Measurements from ENCODE around the gene ZNF823. TPM values are rescaled to one million over a fixed set of nuclear protein-coding genes. Genes with fewer than 3 reads are reported as not detected.
"Not testable (repeated sequence)": the region's sequence is repeated elsewhere in the genome, so short reads cannot be mapped to it uniquely, and the experiment has no call there.

The ZNF823 gene
- 7.1 and 10.2 TPM in 2 replicates for total RNA-seq (2014; rRNA removed)
- polyA plus RNA-seq (2012): 2.0 TPM

DNA sequence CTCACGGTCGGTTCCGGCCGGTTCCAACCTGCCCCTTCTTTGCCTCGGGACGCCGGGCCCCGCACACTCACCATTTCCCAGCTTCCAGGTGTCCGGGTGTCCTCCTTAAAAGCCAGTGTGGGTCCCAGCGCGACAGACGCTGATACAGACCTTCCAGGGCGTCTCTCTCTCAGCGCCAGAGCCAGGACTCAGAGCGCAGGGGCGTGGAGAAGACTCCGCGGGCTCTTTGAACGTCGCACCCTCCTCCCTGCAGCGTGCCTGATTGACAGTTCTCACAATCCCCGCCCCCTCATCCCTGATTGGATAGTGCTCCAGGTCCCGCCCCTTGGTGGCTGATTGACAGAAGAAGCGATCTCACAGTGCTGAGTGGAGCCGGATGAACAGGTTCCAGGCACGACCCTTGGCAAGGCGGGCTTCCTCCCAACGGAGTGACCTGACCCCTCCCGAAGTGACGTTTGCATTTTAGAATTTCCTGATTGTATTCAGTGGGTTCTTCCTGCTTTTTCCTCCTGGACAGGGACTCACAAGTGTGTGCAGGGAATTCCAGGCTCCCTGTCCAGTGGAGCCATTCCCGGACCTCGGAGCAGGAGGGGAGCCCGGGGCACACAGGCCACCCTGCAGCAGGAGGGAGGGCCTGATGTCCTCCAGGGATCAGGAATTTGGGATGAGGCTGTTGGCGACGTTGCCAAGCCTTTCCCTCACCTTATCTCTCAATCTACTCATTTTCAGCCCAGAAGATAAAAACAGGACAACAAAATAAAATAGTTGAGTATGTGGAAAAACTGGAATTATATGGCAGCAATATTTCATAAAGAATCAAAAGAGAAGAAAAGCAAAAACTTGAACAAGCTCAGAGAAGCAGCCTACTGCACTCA is at the start of gene ZNF823:
Gene ZNF823, minus strand, starts transcription at position 201 of the 875 bp plus-strand sequence. Its CDS starts 127 bp downstream, at position 74.
- DNase-seq (ENCODE audit: low read depth): peak; percentile 98

GRCh38 chr19:11787536-11787935 is 48.8 kb upstream of the ZNF823 start:
- DNase-seq (ENCODE audit: low read depth): no peak

DNA sequence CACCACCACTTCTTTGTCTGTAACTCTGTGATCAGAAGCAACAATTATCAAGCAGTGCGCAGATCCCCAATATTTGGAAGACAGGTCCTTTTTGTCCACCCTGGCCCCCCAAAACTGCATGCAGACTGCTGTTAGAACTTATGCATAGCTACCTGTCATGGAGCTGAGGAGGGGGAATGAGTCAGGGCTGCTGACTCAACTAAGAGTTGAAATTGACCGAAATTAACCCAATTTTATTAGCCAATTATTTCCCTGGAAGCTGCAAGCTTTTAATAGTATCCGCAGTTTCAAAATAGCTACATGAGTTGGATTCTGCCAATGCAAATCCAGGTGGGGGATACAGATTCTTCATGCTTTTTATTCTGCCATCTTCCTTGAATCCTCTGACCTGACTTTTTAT is 45.6 kb upstream of the ZNF823 start:
- DNase-seq (ENCODE audit: low read depth): no peak

DNA sequence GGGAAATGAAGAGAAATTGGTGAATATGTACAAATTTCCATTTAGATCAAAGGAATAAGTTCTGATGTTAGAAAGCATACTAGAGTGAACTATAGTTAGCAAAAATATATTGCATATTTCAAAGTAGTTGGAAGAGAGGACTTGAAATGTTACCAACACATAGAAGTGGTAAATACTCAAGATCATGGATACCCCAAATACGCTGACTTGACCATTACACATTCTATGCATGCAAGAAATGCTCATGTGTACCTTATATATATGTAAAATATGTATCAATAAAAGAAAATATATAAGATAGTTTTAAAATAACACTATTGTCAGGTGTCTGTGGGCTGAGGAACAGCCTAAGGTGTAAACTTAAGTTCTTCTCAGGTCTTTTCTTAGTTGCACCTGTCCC is 45.0 kb upstream of the ZNF823 start:
- DNase-seq (ENCODE audit: low read depth): no peak

DNA sequence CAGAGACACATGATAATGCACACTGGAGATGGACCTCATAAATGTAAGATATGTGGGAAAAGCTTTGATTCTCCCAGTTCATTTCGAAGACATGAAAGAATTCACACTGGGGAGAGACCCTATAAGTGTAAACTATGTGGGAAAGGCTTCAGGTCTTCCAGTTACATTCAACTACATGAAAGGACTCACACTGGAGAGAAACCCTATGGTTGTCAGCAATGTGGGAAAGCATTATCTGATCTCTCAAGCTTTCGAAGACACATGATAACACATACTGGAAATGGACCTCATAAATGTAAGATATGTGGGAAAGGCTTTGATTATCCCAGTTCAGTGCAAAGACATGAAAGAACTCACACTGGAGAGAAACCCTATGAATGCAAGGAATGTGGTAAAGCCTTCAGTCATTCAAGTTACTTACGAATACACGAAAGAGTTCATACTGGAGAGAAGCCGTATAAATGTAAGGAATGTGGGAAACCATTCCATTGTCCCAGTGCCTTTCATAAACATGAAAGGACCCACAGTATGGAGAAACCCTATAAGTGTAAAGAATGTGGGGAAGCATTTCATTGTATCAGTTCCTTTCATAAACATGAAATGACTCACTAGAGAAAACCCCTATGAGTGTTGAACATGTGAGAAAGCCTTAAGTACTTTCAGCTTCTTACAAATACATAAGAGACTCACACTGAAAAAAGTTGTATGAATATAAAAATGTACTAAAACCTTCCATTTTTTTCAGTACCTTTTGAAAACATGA is 42.7 kb upstream of the ZNF823 start:
- DNase-seq (ENCODE audit: low read depth): peak; percentile 25

DNA sequence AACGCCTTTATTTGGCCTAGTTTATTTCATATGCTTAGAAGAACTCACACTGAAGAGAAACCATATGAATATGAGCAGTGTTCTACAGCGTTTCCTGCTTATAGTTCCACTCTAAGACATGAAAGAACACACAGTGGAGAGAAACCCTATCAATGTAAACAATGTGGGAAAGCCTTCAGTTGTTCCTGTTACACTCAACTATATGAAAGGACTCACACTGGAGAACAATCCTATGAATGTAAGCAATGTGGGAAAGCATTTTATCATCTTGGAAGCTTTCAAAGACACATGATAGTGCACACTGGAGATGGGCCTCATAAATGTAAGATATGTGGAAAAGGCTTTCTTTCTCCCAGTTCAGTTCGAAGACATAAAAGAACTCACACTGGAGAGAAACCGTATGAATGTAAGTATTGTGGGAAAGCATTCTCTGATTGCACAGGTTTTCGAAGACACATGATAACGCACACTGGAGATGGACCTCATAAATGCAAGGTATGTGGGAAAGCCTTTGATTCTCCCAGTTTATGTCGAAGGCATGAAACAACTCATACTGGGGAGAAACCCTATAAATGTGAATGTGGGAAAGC is 41.8 kb upstream of the ZNF823 start:
- no peak for DNase-seq (ENCODE audit: low read depth)

GRCh38 chr19:11776669-11777068 is 37.9 kb upstream of the ZNF823 start:
- not testable (repeated sequence) for DNase-seq (ENCODE audit: low read depth)

DNA sequence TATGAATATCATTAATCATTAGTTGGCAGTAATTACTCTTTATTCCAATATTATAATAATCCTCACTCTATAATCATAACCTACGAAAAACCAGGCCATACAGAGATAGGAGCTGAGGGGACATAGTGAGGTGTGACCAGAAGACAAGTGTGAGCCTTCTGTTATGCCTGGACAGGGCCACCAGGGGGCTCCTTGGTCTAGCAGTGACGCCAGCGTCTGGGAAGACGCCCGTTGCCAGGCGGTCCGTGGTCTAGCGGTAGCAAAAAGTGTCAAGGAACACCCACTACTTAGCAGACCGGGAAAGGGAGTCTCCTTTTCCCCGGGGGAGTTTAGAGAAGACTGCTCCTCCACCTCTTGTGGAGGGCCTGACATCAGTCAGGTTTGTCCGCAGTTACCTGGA is 32.8 kb upstream of the ZNF823 start:
- not testable (repeated sequence) for DNase-seq (ENCODE audit: low read depth)

DNA sequence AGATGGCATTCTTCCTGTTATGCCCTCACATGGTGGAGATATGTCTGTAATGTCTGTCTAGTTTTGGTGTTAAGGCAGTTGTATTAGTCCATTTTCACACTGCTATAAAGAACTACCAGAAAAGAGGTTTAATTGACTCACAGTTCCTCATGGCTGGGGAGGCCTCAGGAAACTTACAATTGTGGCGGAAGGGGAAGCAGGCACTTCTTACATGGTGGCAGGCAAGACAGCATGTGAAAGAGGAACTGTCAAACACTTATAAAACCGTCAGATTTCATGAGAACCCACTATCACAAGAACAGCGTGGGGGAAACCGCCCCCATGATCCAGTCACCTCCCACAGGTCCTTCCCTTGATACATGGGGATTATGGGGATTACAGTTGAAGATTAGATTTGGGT is 31.2 kb upstream of the ZNF823 start:
- no peak for DNase-seq (ENCODE audit: low read depth)

DNA sequence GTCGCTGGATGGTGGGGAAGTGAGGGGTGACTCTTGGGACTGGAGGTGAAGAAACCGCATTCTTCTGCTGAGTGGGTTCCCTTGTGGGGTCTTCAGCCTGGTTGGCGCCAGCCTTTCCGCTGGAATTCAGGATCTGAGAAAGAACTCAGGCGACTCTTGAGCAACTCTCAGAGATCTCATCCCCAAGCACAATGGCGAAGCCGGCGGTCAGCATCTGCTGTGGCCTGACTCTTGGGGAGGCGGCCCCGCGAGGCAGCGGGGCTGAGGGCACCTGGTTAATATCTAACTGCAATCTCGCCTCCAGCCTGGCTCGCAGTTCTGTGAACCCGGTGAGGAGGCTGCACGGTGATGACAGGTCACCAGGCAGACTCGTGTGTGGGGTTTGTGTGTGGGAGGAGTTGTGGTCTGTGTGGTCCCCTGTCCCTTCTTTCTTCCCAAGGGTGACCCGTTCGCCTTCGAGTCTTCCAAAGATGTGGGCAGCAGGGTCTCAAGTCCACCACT is 28.9 kb upstream of the ZNF823 start:
- DNase-seq (ENCODE audit: low read depth): peak; percentile 43

DNA sequence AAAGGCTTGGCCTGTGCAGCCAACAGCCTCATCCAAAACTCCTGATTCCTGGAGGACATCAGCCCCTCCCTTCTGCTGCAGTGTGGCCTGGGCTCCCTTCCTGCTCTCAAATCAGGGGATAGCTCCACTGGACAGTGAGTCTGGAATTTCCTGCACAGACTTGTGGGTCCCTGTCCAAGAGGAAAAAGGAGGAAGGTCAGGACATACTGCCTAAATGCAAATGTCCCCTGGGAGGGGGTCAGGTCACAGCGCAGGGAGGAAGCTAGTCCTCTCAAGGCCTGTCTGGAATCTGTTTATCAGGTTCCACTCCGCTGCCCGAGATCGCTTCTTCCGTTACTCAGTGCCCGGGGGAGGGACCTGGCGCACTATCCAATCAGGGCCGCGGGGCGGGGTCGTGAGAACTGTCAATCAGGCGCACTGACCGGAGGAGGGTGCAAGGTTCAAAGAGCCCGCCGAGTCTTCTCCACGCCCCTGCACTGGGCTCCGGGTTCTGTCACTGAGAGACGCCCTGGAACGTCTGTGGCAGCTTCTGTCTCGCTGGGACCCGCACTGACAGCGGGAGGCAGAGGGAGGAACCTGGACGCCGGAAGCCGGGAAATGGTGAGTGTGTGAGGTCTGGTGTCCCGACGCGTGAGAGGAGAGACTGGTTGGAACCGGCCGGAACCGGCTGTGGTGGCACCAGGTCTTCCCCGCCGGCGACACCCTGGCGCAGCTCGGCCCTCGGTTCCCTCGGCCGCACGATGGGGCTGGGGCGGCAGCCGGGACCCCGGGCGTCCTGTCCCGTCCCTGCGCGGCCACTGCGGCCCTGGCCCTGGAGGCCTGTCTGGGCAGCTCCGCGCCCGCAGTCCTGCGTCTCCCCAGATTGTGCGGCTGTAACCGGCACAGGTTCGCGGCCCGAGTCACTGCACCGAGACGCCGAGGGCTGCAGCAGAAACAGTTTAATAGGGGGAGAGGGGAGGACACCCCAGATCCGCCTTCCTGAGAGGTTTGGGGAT is 28.1 kb upstream of the ZNF823 start, which contains the start of gene ZNF441:
Gene ZNF441, plus strand, starts transcription at position 404 of the 995 bp plus-strand sequence. Its CDS starts 194 bp downstream, at position 598.
- peak; percentile 94 for DNase-seq (ENCODE audit: low read depth)

DNA sequence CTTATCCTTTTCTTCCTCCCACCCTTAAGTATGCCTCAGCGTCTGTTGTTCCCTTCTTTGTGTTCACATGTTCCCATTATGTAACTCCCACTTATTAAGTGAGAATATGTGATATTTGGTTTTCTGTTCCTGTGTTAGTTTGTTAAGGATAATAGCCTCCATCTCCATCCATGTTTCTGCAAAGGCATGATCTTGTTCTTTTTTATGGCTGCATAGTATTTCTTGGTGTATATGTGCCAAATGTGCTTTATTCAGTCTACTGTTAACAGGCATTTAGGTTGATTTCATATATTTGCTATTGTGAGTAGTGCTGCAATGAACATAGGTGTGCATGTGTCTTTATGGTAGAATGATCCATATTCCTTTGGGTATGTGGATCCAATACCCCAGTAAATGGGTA is 24.9 kb upstream of the ZNF823 start:
- DNase-seq (ENCODE audit: low read depth): no peak

GRCh38 chr19:11763117-11763516 is 24.4 kb upstream of the ZNF823 start:
- DNase-seq (ENCODE audit: low read depth): no peak

DNA sequence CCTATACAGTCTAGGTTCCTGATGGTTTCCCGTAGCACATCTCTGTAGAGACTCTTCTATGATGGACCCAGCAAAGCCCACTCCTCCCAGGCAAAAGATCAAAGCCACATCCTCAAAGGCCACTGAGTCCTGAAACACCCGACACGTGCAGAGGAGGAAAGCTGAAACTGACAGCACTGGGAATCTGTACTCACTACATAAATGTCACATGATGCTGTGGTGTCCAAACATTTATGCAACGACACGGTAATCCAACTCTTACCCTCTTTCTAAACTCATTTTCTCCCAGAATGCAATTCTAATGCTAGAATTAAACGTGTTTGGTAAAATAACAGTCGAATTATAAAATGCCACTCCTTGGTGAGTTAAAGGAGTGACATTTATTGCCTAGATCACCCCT is 21.1 kb upstream of the ZNF823 start:
- no peak for DNase-seq (ENCODE audit: low read depth)

GRCh38 chr19:11756965-11757364 is 18.2 kb upstream of the ZNF823 start:
- DNase-seq (ENCODE audit: low read depth): no peak

DNA sequence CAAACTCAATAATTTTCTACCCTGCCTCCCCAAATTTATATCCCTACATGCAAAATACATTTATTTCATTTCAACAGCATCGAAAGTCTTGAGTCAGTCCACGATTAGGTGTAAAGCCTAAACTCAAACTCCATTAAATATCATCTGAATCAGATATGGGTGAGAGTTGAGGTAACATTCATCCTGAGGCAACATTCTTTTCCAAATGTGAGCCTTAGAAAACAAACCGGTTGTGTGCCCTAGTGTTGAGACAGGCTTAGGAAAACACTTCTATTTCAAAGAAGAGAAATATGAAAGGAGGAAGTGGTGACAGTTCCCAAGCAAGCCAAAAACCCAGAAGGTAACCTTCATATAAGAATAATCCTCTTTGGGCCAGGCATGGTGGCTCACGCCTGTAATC is 15.9 kb upstream of the ZNF823 start:
- DNase-seq (ENCODE audit: low read depth): no peak

DNA sequence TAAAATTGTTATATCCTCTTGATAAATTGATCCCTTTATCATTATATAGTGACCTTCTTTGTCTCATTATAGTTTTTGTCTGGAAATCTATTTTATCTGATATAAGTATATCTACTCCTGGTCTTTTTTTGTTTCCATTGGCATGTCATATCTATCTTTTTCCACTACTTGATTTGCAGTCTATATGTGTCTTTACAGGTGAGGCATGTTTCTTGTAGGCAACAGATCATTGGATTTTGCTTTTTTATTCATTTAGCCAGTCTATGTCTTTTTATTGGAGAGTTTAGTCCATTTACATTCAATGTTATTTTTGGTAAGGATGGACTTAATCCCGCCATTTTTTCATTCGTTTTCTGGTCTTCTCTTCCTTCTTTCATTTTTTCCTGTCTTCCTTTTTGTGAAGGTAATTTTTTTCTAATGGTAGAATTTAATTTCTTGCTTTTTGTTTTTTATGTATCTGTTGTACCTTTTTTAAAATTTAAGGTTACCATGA is 13.5 kb upstream of the ZNF823 start:
- no peak for DNase-seq (ENCODE audit: low read depth)

DNA sequence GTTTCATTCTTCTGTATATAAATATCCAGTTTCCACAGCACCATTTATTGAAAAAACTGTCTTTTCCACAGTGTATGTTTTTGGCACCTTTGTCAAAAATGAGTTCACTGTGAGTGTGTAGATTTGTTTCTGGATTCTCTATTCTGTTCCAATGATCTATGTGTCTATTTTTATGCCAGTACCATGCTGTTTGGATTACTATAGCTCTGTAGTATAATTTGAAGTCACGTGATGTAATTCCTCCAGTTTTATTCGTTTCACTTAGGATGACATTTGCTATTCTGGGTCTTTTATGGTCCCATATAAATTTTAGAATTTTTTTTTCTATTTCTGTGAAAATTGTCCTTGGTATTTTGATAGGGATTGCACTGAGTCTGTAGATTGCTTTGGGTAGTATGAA is 11.0 kb upstream of the ZNF823 start:
- no peak for DNase-seq (ENCODE audit: low read depth)

- no peak for DNase-seq (ENCODE audit: low read depth)
Observed at GRCh38 chr19:11747277-11747676, 8.5 kb upstream of the ZNF823 start.

DNA sequence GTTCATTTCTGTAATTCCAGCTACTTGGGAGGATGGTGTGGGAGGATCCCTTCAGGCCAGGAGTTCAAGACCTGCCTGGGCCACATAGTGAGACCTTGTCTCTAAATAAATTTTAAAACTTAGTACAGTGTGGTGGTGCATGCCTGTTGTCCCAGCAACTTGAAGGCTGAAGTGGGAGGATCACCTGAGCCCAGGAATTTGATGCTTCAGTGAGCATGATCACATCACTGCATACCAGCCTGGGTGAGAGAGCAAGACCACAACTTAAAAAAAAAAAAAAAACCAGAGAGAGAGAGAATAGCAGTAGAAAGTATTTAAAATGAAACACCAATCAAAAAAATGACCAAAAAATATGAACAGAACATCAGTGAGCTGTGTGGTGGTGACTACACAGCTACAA is 7.1 kb upstream of the ZNF823 start:
- DNase-seq (ENCODE audit: low read depth): no peak
